22Rv1 (cell line): ENCODE data around the gene DNAH1.
"Not testable (repeated sequence)": the region's sequence is repeated elsewhere in the genome, so short reads cannot be mapped to it uniquely, and the experiment has no call there.

Experiments used
- ZFX ChIP-seq: fragments of 450-650 bp; IDR thresholded peaks from 2 replicates; pipeline ENCODE4 v1.6.1; 2017; ENCODE audit warnings: antibody characterized with exemption, borderline replicate concordance
- TF ChIP-seq, protein P1 (sequence below): fragments of 450-650 bp; IDR thresholded peaks from 2 replicates; pipeline ENCODE4 v1.5.1; 2017; ENCODE audit warnings: mild to moderate bottlenecking

- TF ChIP-seq, protein P1, sequence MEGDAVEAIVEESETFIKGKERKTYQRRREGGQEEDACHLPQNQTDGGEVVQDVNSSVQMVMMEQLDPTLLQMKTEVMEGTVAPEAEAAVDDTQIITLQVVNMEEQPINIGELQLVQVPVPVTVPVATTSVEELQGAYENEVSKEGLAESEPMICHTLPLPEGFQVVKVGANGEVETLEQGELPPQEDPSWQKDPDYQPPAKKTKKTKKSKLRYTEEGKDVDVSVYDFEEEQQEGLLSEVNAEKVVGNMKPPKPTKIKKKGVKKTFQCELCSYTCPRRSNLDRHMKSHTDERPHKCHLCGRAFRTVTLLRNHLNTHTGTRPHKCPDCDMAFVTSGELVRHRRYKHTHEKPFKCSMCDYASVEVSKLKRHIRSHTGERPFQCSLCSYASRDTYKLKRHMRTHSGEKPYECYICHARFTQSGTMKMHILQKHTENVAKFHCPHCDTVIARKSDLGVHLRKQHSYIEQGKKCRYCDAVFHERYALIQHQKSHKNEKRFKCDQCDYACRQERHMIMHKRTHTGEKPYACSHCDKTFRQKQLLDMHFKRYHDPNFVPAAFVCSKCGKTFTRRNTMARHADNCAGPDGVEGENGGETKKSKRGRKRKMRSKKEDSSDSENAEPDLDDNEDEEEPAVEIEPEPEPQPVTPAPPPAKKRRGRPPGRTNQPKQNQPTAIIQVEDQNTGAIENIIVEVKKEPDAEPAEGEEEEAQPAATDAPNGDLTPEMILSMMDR, result not testable (repeated sequence)
- not testable (repeated sequence) for TF ChIP-seq ZFX
Observed at GRCh38 chr3:52274781-52275180, 41.3 kb upstream of the DNAH1 start.
